GM18511 (cell line): Measurements from ENCODE around the gene PHC1.

Experiments
- ATAC-seq: cut with Tn5 transposase; IDR thresholded peaks from one replicate; pipeline ENCODE4 v1.9.1; 2021; ENCODE audit warnings: mild to moderate bottlenecking, moderate library complexity; ENCODE audit not compliant: unreplicated experiment

The PHC1 gene

GRCh38 chr12:8949342-8950220 is 35.3 kb downstream of the PHC1 start, which contains the start of gene M6PR:
TSS of gene M6PR (minus strand) at chr12:8949645. CDS start at chr12:8946404, 3,241 bp downstream.
- peak; percentile 87 for ATAC-seq

- ATAC-seq = no peak
Observed at GRCh38 chr12:8950221-8950527, 35.9 kb downstream of the PHC1 start.

- no peak for ATAC-seq
Observed at GRCh38 chr12:8950702-8951478, 36.6 kb downstream of the PHC1 start.

GRCh38 chr12:8951744-8952143 is 37.4 kb downstream of the PHC1 start:
- no peak for ATAC-seq

GRCh38 chr12:8953773-8954402 is 39.6 kb downstream of the PHC1 start:
- ATAC-seq = no peak

GRCh38 chr12:8956073-8956472 is 41.8 kb downstream of the PHC1 start:
- no peak for ATAC-seq

GRCh38 chr12:8956772-8957171 is 42.5 kb downstream of the PHC1 start:
- no peak for ATAC-seq

- ATAC-seq = no peak
Observed at GRCh38 chr12:8957561-8957960, 43.3 kb downstream of the PHC1 start.

- ATAC-seq = no peak
Observed at GRCh38 chr12:8958066-8958465, 43.8 kb downstream of the PHC1 start.

GRCh38 chr12:8960176-8960575 is 45.9 kb downstream of the PHC1 start:
- no peak for ATAC-seq

GRCh38 chr12:8968761-8969160 is 54.5 kb downstream of the PHC1 start:
- no peak for ATAC-seq

GRCh38 chr12:8969861-8970411 is 55.6 kb downstream of the PHC1 start:
- no peak for ATAC-seq

- ATAC-seq = no peak
Observed at GRCh38 chr12:8970432-8970831, 56.1 kb downstream of the PHC1 start.

- no peak for ATAC-seq
Observed at GRCh38 chr12:8980137-8980536, 65.8 kb downstream of the PHC1 start.

- ATAC-seq = no peak
Observed at GRCh38 chr12:8985213-8985754, 71.0 kb downstream of the PHC1 start.

GRCh38 chr12:8987163-8987562 is 72.9 kb downstream of the PHC1 start:
- no peak for ATAC-seq

GRCh38 chr12:8987685-8988084 is 73.4 kb downstream of the PHC1 start:
- ATAC-seq = no peak

GRCh38 chr12:8989413-8989812 is 75.1 kb downstream of the PHC1 start, which contains the start of gene KLRG1:
TSS of gene KLRG1 (plus strand) at chr12:8989546. CDS start at chr12:8989636, 90 bp downstream.
- ATAC-seq = no peak
